Transverse colon (tissue), 3 donors: ENCODE data around the gene MED8.

Experiments
- CTCF ChIP-seq, 5 experiments: fragments of 200-600 bp in 3 of 5; fragments of 450-650 bp in 2 of 5; sonication (generic) in 3 of 5; IDR thresholded peaks; 1 replicate in 2 of 5; 2 replicates in 3 of 5; pipeline ENCODE4 v1.5.1; 2016 to 2017; ENCODE audit warnings: antibody characterized with exemption in 5 of 5, inconsistent platforms in 3 of 5, mild to moderate bottlenecking in 2 of 5, moderate library complexity in 1 of 5
- EP300 ChIP-seq: sonication (generic); formaldehyde crosslinking; IDR thresholded peaks from one replicate; pipeline ENCODE4 v1.6.1; 2017; ENCODE audit warnings: antibody characterized with exemption, low read depth
- POLR2A ChIP-seq: fragments of 450-650 bp; IDR thresholded peaks from one replicate; pipeline ENCODE4 v1.6.1; 2016; ENCODE audit warnings: antibody characterized with exemption, mild to moderate bottlenecking, moderate library complexity

DNA sequence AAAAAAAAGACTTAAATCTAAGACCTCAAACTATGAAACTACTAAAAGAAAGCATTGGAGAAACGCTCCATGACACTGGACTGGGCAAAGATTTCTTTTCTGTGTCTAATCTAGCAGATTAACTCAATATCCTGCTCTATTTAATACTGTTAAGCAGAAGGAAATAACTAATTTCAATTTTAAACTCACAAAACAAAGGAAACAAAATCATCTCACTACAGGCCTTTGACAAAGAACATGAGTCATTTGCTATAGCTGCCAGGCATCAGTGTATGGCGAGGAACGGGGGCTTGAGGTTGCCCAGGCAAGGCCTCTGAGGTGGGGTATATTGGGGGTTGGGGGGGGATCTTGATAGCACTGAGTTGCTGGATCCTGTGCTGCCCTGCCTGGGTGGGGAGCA is 21.0 kb upstream of the MED8 start:
- TF ChIP-seq CTCF (IDR thresholded peaks at IDR 0.05) = no peak
- no peak for TF ChIP-seq EP300
- TF ChIP-seq POLR2A = no peak
